ENCODE measurements around the gene FCGR2B.

GRCh38 chr1:161688946-161689345 is 26.0 kb downstream of the FCGR2B start:
- no peak for TF ChIP-seq EZH2 (IDR thresholded peaks at IDR 0.05; ENCODE audit: low read length, missing control alignments)
- no peak for TF ChIP-seq CTCF (conservative IDR thresholded peaks at IDR 0.05 in 1 of 2, IDR thresholded peaks at IDR 0.05 in 1 of 2; ENCODE audit: low read depth in 1 of 2, low read length in 2 of 2)
